Heart left ventricle (tissue), 16 donors: ENCODE data around the gene RAC3. TPM values are rescaled to one million over a fixed set of nuclear protein-coding genes. Genes with fewer than 3 reads are reported as not detected.
A peak's percentile ranks its signal among the peaks of the same experiment; 100 is the strongest.

Experiments used
- ATAC-seq, 4 donors: fragments of 200-7000 bp; cut with Tn5 transposase; one replicate each; pipeline ENCODE4 v1.9.1; 2020 to 2022; ENCODE audit warnings: moderate library complexity in 4 of 4, mild to moderate bottlenecking in 3 of 4, moderate number of reproducible peaks in 1 of 4
- DNase-seq, 5 donors: peaks; one replicate each; pipeline ENCODE4 v3.0.0-alpha.2; 2020
- H3K27ac ChIP-seq, 12 donors: fragments of 200-600 bp; sonication (generic) in 4 of 12; one replicate each; pipeline versions ENCODE4 v1.5.0 to v1.8.0; 2016 to 2022; ENCODE audit warnings: mild to moderate bottlenecking in 2 of 12
- H3K27me3 ChIP-seq, 9 donors: fragments of 200-600 bp; sonication (generic) in 2 of 9; one replicate each; pipeline versions ENCODE4 v1.5.1 to v1.8.0; 2016 to 2022; ENCODE audit warnings: mild to moderate bottlenecking in 3 of 9
- H3K36me3 ChIP-seq, 9 donors: fragments of 200-600 bp; sonication (generic) in 2 of 9; one replicate each; pipeline versions ENCODE4 v1.5.0 to v1.8.0; 2018 to 2022; ENCODE audit warnings: mild to moderate bottlenecking in 2 of 9
- H3K4me1 ChIP-seq, 12 donors: fragments of 200-600 bp; sonication (generic) in 4 of 12; one replicate each; pipeline versions ENCODE4 v1.5.0 to v1.8.0; 2016 to 2022; ENCODE audit warnings: mild to moderate bottlenecking in 3 of 12
- H3K4me3 ChIP-seq, 12 donors: fragments of 200-600 bp; sonication (generic) in 4 of 12; one replicate each; pipeline versions ENCODE4 v1.5.0 to v1.8.0; 2017 to 2022; ENCODE audit warnings: mild to moderate bottlenecking in 9 of 12, moderate library complexity in 4 of 12
- H3K9me3 ChIP-seq, 12 donors: fragments of 200-600 bp; sonication (generic) in 4 of 12; one replicate each; pipeline versions ENCODE4 v1.5.0 to v1.8.0; 2016 to 2022; ENCODE audit warnings: mild to moderate bottlenecking in 1 of 12
- POLR2A ChIP-seq, 2 donors: fragments of 450-650 bp; IDR thresholded peaks; one replicate each; pipeline ENCODE4 v1.6.1; 2017; ENCODE audit warnings: antibody characterized with exemption in 2 of 2, mild to moderate bottlenecking in 2 of 2, moderate library complexity in 2 of 2
- WGBS, 4 donors: extraction: QIAGEN DNeasy Blood & Tissue Kit in 2 of 4; methylation state at CpG; one replicate each; pipeline versions ENCODE4 v1.1.5 to v1.1.7; 2013 to 2018; 5-methylcytosine and 5-hydroxymethylcytosine counted together
- intact Hi-C, 10 donors: fragments of 100-400 bp; cut with DNase I; formaldehyde crosslinking; loops; one replicate each; pipeline versions ENCODE4 v1.11.1 to v1.14.2; 2022
- polyA plus RNA-seq, 2 donors: library from polyadenylated mRNA; stranded (reverse); fragments of 200-250 nt; gene quantifications; one replicate each; pipeline ENCODE4 v1.2.3, GENCODE V29; 2013
- total RNA-seq, 9 donors: library from RNA; depleted of rRNA in 2 of 9; stranded (reverse); fragments of >200 nt in 2 of 9; fragmentation: NEBNext Ultra II Directional in 3 of 9; extraction: Animal tissue kit (Norgen Biotek cat#: 25700) in 3 of 9; gene quantifications; one replicate each; pipeline versions ENCODE4 v1.1.0 to v1.2.4, GENCODE V29; 2016 to 2023
- TF ChIP-seq, protein P1 (sequence below), 12 donors: fragments of 200-600 bp; sonication (generic) in 4 of 12; IDR thresholded peaks; one replicate each; pipeline versions ENCODE4 v1.5.0 to v1.8.0; 2018 to 2022; ENCODE audit warnings: antibody characterized with exemption in 12 of 12, mild to moderate bottlenecking in 5 of 12
- donor health status: ischemic (EF 13 %, LVEDD 7.1; RV severe dilation, severe dysfunction).
- donor health status: healthy with polysubstance abuse.
- donor health status: DM: no; HTN: yes; CAD: no.
- donor health status: DM: no; HTN: no; CAD: no.
- donor health status: ischemic (EF 25% LVEDD 6.9; RV normal size, moderate dysfunction).
- donor health status: ischemic (EF 25% LVEDD 5.7; RV mildly dilated, moderate dysfunction).
- donor health status: healthy.
- donor health status: DM: yes; HTN: yes; CAD: no.
- donor health status: ischemic (EF 35%, LVEDD 5.7; RV mildly dilated, moderate dysfunction).
- donor health status: nonischemic (EF 11% LVEDD 7.7; RV severe dilation, severe dysfunction).
- donor health status: DM: yes; HTN: yes; CAD: no.
- donor health status: PGD.
- donor health status: ischemic (EF 29% LVEDD 5.4; RV normal size, mild dysfunction).
- donor health status: nonischemic (EF 23%, LVEDD 6.1; RV moderate dilation, normal function).

Gene RAC3
- total and polyA plus RNA-seq, 11 donors: 0.76 to 2.6 (median 1.5) TPM

DNA sequence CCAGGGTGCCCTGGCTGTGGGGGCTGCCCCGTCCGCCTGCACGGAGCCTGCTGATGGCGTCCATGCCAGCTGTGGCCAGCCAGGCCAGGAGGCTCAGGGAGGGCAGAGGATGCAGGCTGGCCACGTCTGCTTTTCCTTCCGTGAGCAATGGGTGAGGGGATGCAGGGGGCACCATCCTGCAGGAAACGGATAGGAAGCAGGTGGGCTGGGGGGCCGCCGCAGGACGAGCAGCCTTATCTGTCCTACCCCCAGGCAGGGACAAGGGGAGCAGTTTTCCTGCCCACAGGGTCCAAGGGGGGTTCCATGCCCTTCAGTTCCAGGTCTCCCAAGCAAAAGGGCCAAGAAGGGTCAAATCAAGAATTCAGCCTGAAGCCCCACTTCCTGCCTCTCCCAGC, 27.4 kb downstream of the RAC3 start:
- H3K9me3 ChIP-seq: no peaks in the 10 kb centered on the region
- 77 to 84% (median 81%) methylated on average over 10 of the region's 10 CpGs for WGBS, 4 donors

GRCh38 chr17:82059272-82060000, 28.0 kb downstream of the RAC3 start:
- TF ChIP-seq, protein P1, sequence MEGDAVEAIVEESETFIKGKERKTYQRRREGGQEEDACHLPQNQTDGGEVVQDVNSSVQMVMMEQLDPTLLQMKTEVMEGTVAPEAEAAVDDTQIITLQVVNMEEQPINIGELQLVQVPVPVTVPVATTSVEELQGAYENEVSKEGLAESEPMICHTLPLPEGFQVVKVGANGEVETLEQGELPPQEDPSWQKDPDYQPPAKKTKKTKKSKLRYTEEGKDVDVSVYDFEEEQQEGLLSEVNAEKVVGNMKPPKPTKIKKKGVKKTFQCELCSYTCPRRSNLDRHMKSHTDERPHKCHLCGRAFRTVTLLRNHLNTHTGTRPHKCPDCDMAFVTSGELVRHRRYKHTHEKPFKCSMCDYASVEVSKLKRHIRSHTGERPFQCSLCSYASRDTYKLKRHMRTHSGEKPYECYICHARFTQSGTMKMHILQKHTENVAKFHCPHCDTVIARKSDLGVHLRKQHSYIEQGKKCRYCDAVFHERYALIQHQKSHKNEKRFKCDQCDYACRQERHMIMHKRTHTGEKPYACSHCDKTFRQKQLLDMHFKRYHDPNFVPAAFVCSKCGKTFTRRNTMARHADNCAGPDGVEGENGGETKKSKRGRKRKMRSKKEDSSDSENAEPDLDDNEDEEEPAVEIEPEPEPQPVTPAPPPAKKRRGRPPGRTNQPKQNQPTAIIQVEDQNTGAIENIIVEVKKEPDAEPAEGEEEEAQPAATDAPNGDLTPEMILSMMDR (IDR thresholded peaks at IDR 0.05): no peak
- TF ChIP-seq POLR2A (IDR thresholded peaks at IDR 0.05): no peak
- intact Hi-C loops: loop anchor here in 1 of 10 donors (5.0 kb wide), 1 partner anchor 38 kb away; the partner anchor contains the start of gene FASN
- peaks cover 0 to 8% (median 5%) of the 10 kb centered on the region in 12 donors for H3K4me1 ChIP-seq
- H3K9me3 ChIP-seq: no peaks in the 10 kb centered on the region
- no peak overlapping the region for H3K4me3 ChIP-seq
- H3K27ac ChIP-seq: no peak overlapping the region
- 76 to 85% (median 80%) methylated on average over 10 to 19 of the region's 19 CpGs for WGBS, 4 donors
- ATAC-seq (no peak), DNase-seq (peak in 3 of 5 donors; percentile 21 to 62 (median 27))
- H3K36me3 ChIP-seq: peaks cover 0 to 94% (median 77%) of the 10 kb centered on the region in 9 donors
- no peaks in the 10 kb centered on the region for H3K27me3 ChIP-seq

More for the DNA sequence above, 27.4 kb downstream of the RAC3 start:
- intact Hi-C loops: loop anchor here in 1 of 10 donors (5.0 kb wide), 1 partner anchor 38 kb away; the partner anchor contains the start of gene FASN
- Histone ChIP-seq H3K27ac (no peak overlapping the region), H3K4me3 (no peak overlapping the region), H3K4me1 (peaks cover 0 to 3% (median under 1%) of the 10 kb centered on the region in 12 donors), H3K27me3 (no peaks in the 10 kb centered on the region), H3K36me3 (peaks cover 0 to 97% (median 81%) of the 10 kb centered on the region in 9 donors)
- peak in 2 of 5 donors; percentile 16 to 53 for DNase-seq
- TF ChIP-seq POLR2A (IDR thresholded peaks at IDR 0.05): no peak
- TF ChIP-seq, protein P1 (IDR thresholded peaks at IDR 0.05): no peak
- ATAC-seq: no peak

- peaks cover 0 to 14% (median 10%) of the 10 kb centered on the region in 12 donors for H3K4me1 ChIP-seq
- intact Hi-C loops: no loop called here
- no peak overlapping the region for H3K27ac ChIP-seq
- WGBS, 4 donors: 81 to 87% (median 85%) methylated on average over 9 to 16 of the region's 16 CpGs
- no peaks in the 10 kb centered on the region for H3K27me3 ChIP-seq
- DNase-seq: peak in 1 of 5 donors; percentile 47
- ATAC-seq: no peak
- no peak overlapping the region for H3K4me3 ChIP-seq
- H3K36me3 ChIP-seq: peaks cover 0 to 89% (median 72%) of the 10 kb centered on the region in 9 donors
- no peaks in the 10 kb centered on the region for H3K9me3 ChIP-seq
- TF ChIP-seq, protein P1 (IDR thresholded peaks at IDR 0.05): no peak
- TF ChIP-seq POLR2A (IDR thresholded peaks at IDR 0.05): no peak
Measured at GRCh38 chr17:82060001-82060380, 28.5 kb downstream of the RAC3 start.

GRCh38 chr17:82060614-82061013, 29.1 kb downstream of the RAC3 start:
- 86 to 100% (median 89%) methylated on average over 8 to 14 of the region's 14 CpGs for WGBS, 4 donors
- TF ChIP-seq POLR2A (IDR thresholded peaks at IDR 0.05): no peak
- TF ChIP-seq, protein P1 (IDR thresholded peaks at IDR 0.05): no peak
- intact Hi-C loops: no loop called here
- peaks cover 0 to 17% (median 11%) of the 10 kb centered on the region in 12 donors for H3K4me1 ChIP-seq
- H3K4me3 ChIP-seq: no peak overlapping the region
- no peaks in the 10 kb centered on the region for H3K27me3 ChIP-seq
- H3K36me3 ChIP-seq: peaks cover 0 to 83% (median 66%) of the 10 kb centered on the region in 9 donors
- peak in 1 of 5 donors; percentile 48 for DNase-seq
- no peak overlapping the region for H3K27ac ChIP-seq
- H3K9me3 ChIP-seq: no peaks in the 10 kb centered on the region
- ATAC-seq: no peak
